Right atrium auricular region (tissue), 2 donors: ENCODE results near the gene SCN8A. TPM values are rescaled to one million over a fixed set of nuclear protein-coding genes. Genes with fewer than 3 reads are reported as not detected.

Source experiments
- DNase-seq: peaks from one replicate; pipeline ENCODE4 v3.0.0-alpha.2; 2019; ENCODE audit warnings: low spot score
- H3K27ac ChIP-seq, 2 donors: fragments of 200-600 bp; sonication (generic); 1 replicate in 1 of 2; 2 replicates in 1 of 2; pipeline ENCODE4 v1.5.1; 2016 to 2019
- H3K27me3 ChIP-seq, 2 donors: fragments of 200-600 bp; sonication (generic); one replicate each; pipeline versions ENCODE4 v1.5.1 to v1.6.0; 2017 to 2019
- H3K36me3 ChIP-seq: fragments of 200-600 bp; sonication (generic); one replicate; pipeline ENCODE4 v1.5.1; 2016
- H3K4me1 ChIP-seq, 2 donors: fragments of 200-600 bp; sonication (generic); one replicate each; pipeline versions ENCODE4 v1.5.1 to v1.6.0; 2017 to 2019
- H3K4me3 ChIP-seq, 2 donors: fragments of 200-600 bp; sonication (generic); 1 replicate in 1 of 2; 2 replicates in 1 of 2; pipeline ENCODE4 v1.5.1; 2017 to 2019; ENCODE audit warnings: mild to moderate bottlenecking in 1 of 2, moderate library complexity in 1 of 2
- H3K9me3 ChIP-seq, 2 donors: fragments of 200-600 bp; sonication (generic); one replicate each; pipeline ENCODE4 v1.5.1; 2019
- total RNA-seq, 2 donors: library from RNA; depleted of rRNA; stranded (reverse); fragments of >200 nt; gene quantifications; one replicate each; pipeline ENCODE4 v1.1.0, GENCODE V29; 2016
- TF ChIP-seq, protein P1 (sequence below), 2 donors: fragments of 200-600 bp; sonication (generic); IDR thresholded peaks; one replicate each; pipeline ENCODE4 v1.5.1; 2019; ENCODE audit warnings: antibody characterized with exemption in 2 of 2

Gene SCN8A
- total RNA-seq, 2 donors from 2014 or later: 0.19 to 0.24 TPM

DNA sequence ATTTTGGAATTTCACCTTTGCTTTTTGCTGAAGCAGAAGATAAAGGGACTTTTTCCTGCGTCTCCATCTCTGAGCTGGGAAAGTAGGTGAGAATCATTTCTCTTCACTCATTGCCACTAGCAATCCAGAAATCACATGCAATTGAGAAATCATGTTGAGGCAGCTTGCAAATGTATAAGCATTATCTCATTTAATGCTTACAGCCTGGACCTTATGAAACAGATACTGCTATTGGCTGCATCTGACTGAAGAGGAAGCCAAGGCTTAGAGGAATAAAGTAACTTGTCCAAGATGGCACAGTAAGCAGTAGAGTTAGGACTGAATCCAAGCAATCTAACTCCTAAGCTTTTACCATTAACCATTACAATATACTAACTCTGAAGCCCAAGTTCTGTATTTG is 135.1 kb downstream of the SCN8A start:
- Histone ChIP-seq H3K27me3 (peaks cover 0 to 5% of the 10 kb centered on the region in 2 donors), H3K9me3 (no peaks in the 10 kb centered on the region), H3K36me3 (no peaks in the 10 kb centered on the region), H3K4me3 (no peak overlapping the region), H3K27ac (no peak overlapping the region), H3K4me1 (peaks cover 0 to 8% of the 10 kb centered on the region in 2 donors)
- TF ChIP-seq, protein P1, sequence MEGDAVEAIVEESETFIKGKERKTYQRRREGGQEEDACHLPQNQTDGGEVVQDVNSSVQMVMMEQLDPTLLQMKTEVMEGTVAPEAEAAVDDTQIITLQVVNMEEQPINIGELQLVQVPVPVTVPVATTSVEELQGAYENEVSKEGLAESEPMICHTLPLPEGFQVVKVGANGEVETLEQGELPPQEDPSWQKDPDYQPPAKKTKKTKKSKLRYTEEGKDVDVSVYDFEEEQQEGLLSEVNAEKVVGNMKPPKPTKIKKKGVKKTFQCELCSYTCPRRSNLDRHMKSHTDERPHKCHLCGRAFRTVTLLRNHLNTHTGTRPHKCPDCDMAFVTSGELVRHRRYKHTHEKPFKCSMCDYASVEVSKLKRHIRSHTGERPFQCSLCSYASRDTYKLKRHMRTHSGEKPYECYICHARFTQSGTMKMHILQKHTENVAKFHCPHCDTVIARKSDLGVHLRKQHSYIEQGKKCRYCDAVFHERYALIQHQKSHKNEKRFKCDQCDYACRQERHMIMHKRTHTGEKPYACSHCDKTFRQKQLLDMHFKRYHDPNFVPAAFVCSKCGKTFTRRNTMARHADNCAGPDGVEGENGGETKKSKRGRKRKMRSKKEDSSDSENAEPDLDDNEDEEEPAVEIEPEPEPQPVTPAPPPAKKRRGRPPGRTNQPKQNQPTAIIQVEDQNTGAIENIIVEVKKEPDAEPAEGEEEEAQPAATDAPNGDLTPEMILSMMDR (IDR thresholded peaks at IDR 0.05): no peak
- DNase-seq: no peak

DNA sequence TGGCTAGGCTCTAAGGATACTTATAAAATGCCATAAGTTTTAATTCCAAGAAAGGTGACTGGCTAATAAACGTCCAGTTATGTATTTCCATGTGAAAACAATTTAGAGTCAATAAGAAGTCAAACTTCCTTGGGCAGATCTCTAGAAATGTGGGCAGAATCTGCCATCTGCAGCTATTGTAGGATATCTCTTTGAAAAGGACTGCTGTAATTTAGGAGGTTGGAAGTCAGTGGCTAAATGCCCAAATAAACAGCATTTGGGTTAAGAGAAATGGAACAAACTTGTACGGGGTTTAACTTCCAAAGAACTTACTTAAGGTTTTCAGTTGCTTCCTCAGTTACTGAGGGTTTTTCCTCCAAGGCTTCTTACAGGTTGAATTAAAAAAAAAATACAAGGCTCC is 135.9 kb downstream of the SCN8A start:
- peaks cover 0 to 5% of the 10 kb centered on the region in 2 donors for H3K27me3 ChIP-seq
- no peak overlapping the region for H3K4me3 ChIP-seq
- TF ChIP-seq, protein P1 (IDR thresholded peaks at IDR 0.05): no peak
- H3K9me3 ChIP-seq: no peaks in the 10 kb centered on the region
- peaks cover 0 to under 1% of the 10 kb centered on the region in 2 donors for H3K4me1 ChIP-seq
- H3K36me3 ChIP-seq: no peaks in the 10 kb centered on the region
- no peak overlapping the region for H3K27ac ChIP-seq
- no peak for DNase-seq

DNA sequence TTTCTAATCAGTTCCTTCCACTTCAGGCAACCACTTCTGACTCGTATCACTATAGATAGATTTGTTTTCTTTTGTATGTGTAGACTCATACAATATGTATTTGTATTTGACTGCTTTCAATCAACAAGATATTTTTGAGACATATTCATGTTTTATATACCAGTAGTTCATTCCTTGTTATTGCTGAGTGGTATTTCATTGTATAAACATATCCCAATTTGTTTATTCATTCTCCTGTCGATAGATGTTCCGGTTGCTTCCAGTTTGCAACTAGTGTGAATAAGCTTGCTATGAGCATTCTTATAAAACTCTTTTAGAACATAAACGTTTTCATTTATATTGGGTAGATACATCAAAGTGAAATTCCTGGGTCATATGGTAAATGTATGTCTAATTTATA is 138.3 kb downstream of the SCN8A start:
- H3K9me3 ChIP-seq: peaks cover 0 to 8% of the 10 kb centered on the region in 2 donors
- TF ChIP-seq, protein P1 (IDR thresholded peaks at IDR 0.05): no peak
- H3K4me1 ChIP-seq: no peaks in the 10 kb centered on the region
- H3K4me3 ChIP-seq: no peak overlapping the region
- no peaks in the 10 kb centered on the region for H3K27me3 ChIP-seq
- no peaks in the 10 kb centered on the region for H3K36me3 ChIP-seq
- H3K27ac ChIP-seq: no peak overlapping the region
- no peak for DNase-seq

DNA sequence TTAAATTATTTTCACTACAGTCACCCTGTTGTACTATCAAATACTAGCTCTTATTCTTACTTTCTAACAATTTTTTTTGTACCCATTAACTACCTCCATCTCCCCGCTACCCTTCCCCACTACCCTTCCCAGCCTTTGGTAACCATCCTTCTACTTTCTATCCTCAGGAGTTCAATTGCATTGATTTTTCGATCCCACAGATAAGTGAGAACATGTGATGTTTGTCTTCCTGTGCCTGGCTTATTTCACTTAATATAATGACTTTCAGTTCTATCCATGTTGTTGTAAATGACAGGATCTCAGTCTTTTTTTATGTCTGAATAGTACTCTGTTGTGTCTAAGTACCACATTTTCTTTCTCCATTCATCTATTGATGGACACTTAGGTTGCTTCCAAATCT is 139.7 kb downstream of the SCN8A start:
- TF ChIP-seq, protein P1 (IDR thresholded peaks at IDR 0.05): no peak
- peaks cover 0 to 8% of the 10 kb centered on the region in 2 donors for H3K9me3 ChIP-seq
- no peak overlapping the region for H3K27ac ChIP-seq
- DNase-seq: no peak
- no peaks in the 10 kb centered on the region for H3K27me3 ChIP-seq
- no peaks in the 10 kb centered on the region for H3K4me1 ChIP-seq
- H3K4me3 ChIP-seq: no peak overlapping the region
- no peaks in the 10 kb centered on the region for H3K36me3 ChIP-seq

DNA sequence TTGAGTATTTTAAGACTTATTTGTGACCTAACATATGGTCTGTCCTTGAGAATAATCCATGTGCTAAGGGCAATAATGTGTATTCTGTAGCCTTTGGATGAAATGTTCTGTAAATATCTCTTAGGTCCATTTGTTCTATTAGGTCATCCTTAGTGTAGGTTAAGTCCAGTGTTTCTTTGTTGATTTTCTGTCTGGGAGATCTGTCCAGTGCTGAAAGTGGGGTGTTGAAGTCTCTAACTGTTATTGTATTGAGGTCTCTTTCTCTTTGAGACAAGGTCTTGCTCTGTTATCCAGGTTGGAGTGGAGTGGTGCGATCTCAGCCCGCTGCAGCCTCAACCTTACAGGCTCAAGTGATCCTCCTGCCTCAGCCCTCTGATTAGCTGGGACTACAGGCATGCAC is 149.5 kb downstream of the SCN8A start:
- Histone ChIP-seq H3K9me3 (peaks cover 0 to 22% of the 10 kb centered on the region in 2 donors), H3K4me1 (no peaks in the 10 kb centered on the region), H3K4me3 (no peak overlapping the region), H3K36me3 (no peaks in the 10 kb centered on the region), H3K27me3 (no peaks in the 10 kb centered on the region), H3K27ac (no peak overlapping the region)
- DNase-seq: no peak
- TF ChIP-seq, protein P1 (IDR thresholded peaks at IDR 0.05): no peak

DNA sequence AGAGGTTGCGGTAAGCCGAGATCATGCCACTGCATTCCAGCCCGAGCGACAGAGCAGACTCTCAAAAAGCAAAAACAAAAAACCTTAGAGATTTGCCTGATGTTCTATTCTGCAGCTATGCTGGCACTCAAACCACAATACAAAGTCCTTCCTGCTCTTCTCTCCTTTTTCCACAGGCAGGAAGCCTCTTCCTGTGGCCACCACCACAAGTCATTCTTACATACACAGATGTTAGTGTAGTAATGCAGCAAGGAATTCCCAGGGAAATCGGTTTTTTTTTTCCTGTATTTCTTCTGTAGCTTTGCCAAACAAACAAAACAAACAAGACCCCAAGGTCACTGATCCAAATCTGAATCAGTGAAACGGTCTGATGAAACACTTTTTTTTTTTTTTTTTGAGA is 153.2 kb downstream of the SCN8A start:
- DNase-seq: no peak
- H3K36me3 ChIP-seq: no peaks in the 10 kb centered on the region
- H3K9me3 ChIP-seq: peaks cover 0 to 22% of the 10 kb centered on the region in 2 donors
- H3K27me3 ChIP-seq: no peaks in the 10 kb centered on the region
- no peak overlapping the region for H3K4me3 ChIP-seq
- TF ChIP-seq, protein P1 (IDR thresholded peaks at IDR 0.05): no peak
- no peaks in the 10 kb centered on the region for H3K4me1 ChIP-seq
- no peak overlapping the region for H3K27ac ChIP-seq
